SIG-M5 (cell line): ENCODE data around the gene RNASE11.
"Not testable (repeated sequence)": the region's sequence is repeated elsewhere in the genome, so short reads cannot be mapped to it uniquely, and the experiment has no call there.

ENCODE experiments used
- DNase-seq: peaks from one replicate; lab custom pipeline; 2025; lab: John Stamatoyannopoulos, UW

The RNASE11 gene

GRCh38 chr14:20614038-20614840 lies 26.4 kb upstream of the RNASE11 start:
- DNase-seq, result no peak

- DNase-seq, result peak; percentile 79
Measured at GRCh38 chr14:20613094-20614037, 25.6 kb upstream of the RNASE11 start.

- peak; percentile 26 for DNase-seq
Measured at GRCh38 chr14:20612403-20612802, 24.6 kb upstream of the RNASE11 start.

GRCh38 chr14:20611277-20611676 lies 23.5 kb upstream of the RNASE11 start:
- DNase-seq, result no peak

GRCh38 chr14:20610002-20610765 lies 22.4 kb upstream of the RNASE11 start:
- peak; percentile 7 for DNase-seq

GRCh38 chr14:20609215-20610001 lies 21.6 kb upstream of the RNASE11 start:
- peak; percentile 23 for DNase-seq

- DNase-seq, result no peak
Measured at GRCh38 chr14:20608383-20609110, 20.7 kb upstream of the RNASE11 start.

- no peak for DNase-seq
Measured at GRCh38 chr14:20607617-20608016, 19.8 kb upstream of the RNASE11 start.

GRCh38 chr14:20606902-20607242 lies 19.1 kb upstream of the RNASE11 start:
- no peak for DNase-seq

GRCh38 chr14:20606190-20606901 lies 18.5 kb upstream of the RNASE11 start:
- no peak for DNase-seq

- DNase-seq, result no peak
Measured at GRCh38 chr14:20603813-20604690, 16.3 kb upstream of the RNASE11 start.

GRCh38 chr14:20602583-20602982 lies 14.8 kb upstream of the RNASE11 start:
- no peak for DNase-seq

- DNase-seq, result no peak
Measured at GRCh38 chr14:20601522-20601921, 13.7 kb upstream of the RNASE11 start.

GRCh38 chr14:20597108-20597507 lies 9.3 kb upstream of the RNASE11 start:
- DNase-seq, result no peak

- not testable (repeated sequence) for DNase-seq
Measured at GRCh38 chr14:20595726-20596125, 7.9 kb upstream of the RNASE11 start.

- no peak for DNase-seq
Measured at GRCh38 chr14:20592574-20592973, 4.8 kb upstream of the RNASE11 start.

GRCh38 chr14:20591235-20591634 lies 3.4 kb upstream of the RNASE11 start, which contains the start of gene RNASE12:
RNASE12 (minus strand) TSS chr14:20591376; CDS start chr14:20590723, 653 bp downstream.
- DNase-seq, result no peak

- no peak for DNase-seq
Measured at GRCh38 chr14:20583908-20584307, 3.9 kb downstream of the RNASE11 start.

GRCh38 chr14:20583142-20583541 lies 4.7 kb downstream of the RNASE11 start:
- DNase-seq, result no peak
